GM23248 (cell line): Measurements from ENCODE around the gene PATJ.

ENCODE experiments used
- EZH2 ChIP-seq: fragments of 200-600 bp; sonication (generic); IDR thresholded peaks from 2 replicates; pipeline ENCODE4 v1.6.1; 2018; ENCODE audit warnings: antibody characterized with exemption, mild to moderate bottlenecking; ENCODE audit not compliant: insufficient read depth, poor library complexity, severe bottlenecking
- EZH2phosphoT487 ChIP-seq: fragments of 200-600 bp; sonication (generic); IDR thresholded peaks from 2 replicates; pipeline ENCODE4 v1.6.1; 2018; ENCODE audit warnings: antibody characterized with exemption, moderate library complexity, mild to moderate bottlenecking, low read depth; ENCODE audit not compliant: insufficient read depth

- TF ChIP-seq EZH2phosphoT487 (no peak), EZH2 (no peak)
Measured at GRCh38 chr1:62176597-62177312, 434.5 kb downstream of the PATJ start.
